Mesodermal cell (in vitro differentiated cells): ENCODE results near the gene STK35.

Experiments used
- H3K27ac ChIP-seq: 2 replicates; pipeline ENCODE4 v1.7.0; 2013; ENCODE audit warnings: mild to moderate bottlenecking, low read depth, low read length, moderate library complexity; ENCODE audit not compliant: severe bottlenecking
- H3K36me3 ChIP-seq: 2 replicates; pipeline ENCODE4 v1.7.1; 2013; ENCODE audit warnings: mild to moderate bottlenecking, low read length, moderate library complexity; ENCODE audit not compliant: control insufficient read depth, insufficient read depth
- H3K4me1 ChIP-seq: one replicate; pipeline ENCODE4 v1.7.1; 2013; ENCODE audit warnings: mild to moderate bottlenecking, low read length; ENCODE audit not compliant: insufficient read depth, control insufficient read depth, poor library complexity, severe bottlenecking
- H3K4me3 ChIP-seq: 2 replicates; pipeline ENCODE4 v1.7.0; 2013; ENCODE audit warnings: low read length, control low read depth, mild to moderate bottlenecking; ENCODE audit not compliant: insufficient read depth, poor library complexity, severe bottlenecking; ENCODE audit errors: extremely low read depth
- H3K9me3 ChIP-seq: 2 replicates; pipeline ENCODE4 v1.7.1; 2013; ENCODE audit warnings: mild to moderate bottlenecking, low read length, moderate library complexity; ENCODE audit not compliant: control insufficient read depth
- WGBS, 2 experiments: methylation state at CpG; one replicate each; pipeline ENCODE4 v1.1.5; 2013; ENCODE audit warnings: missing lambda C conversion rate in 2 of 2; ENCODE audit not compliant: insufficient coverage in 2 of 2; 5-methylcytosine and 5-hydroxymethylcytosine counted together

Gene STK35

DNA sequence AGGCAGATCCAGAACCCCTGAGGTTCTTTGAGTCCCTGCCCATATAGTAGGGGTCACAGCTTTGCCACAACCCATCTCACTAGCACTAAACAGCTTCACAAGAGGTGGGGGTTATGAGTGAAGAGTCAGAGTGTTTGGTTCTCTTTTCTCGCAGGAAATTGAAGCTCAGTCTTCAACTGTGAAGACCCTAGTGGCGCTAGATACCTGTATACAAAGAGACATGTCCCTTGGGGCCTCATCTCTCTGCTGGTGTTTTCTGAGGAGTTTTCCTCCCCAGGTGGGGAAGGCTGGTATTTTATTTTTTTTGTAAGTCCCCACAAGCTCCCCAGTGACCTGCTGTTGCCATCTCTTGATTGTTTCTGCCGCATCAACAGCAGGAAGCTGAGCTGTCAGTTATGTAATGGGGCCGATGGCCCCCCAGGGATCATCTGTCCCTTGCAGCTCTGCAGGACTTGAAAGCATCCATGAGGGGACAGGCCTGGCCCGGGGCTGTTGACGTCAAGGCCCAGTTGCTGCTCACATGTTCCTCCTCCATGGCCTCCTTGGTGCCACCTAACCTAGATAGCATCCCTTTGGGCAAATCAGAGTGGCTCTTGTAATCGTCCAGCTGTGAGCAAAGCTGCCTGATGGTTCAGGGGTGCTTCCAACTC lies 23.1 kb downstream of the STK35 start:
- H3K27ac ChIP-seq = no peak overlapping the region
- no peaks in the 10 kb centered on the region for H3K9me3 ChIP-seq
- no peak overlapping the region for H3K4me3 ChIP-seq
- 88 to 93% methylated on average over 4 to 7 of the region's 7 CpGs for WGBS, 2 experiments
- H3K36me3 ChIP-seq = peaks cover 56% of the 10 kb centered on the region
- peaks cover 1% of the 10 kb centered on the region for H3K4me1 ChIP-seq

DNA sequence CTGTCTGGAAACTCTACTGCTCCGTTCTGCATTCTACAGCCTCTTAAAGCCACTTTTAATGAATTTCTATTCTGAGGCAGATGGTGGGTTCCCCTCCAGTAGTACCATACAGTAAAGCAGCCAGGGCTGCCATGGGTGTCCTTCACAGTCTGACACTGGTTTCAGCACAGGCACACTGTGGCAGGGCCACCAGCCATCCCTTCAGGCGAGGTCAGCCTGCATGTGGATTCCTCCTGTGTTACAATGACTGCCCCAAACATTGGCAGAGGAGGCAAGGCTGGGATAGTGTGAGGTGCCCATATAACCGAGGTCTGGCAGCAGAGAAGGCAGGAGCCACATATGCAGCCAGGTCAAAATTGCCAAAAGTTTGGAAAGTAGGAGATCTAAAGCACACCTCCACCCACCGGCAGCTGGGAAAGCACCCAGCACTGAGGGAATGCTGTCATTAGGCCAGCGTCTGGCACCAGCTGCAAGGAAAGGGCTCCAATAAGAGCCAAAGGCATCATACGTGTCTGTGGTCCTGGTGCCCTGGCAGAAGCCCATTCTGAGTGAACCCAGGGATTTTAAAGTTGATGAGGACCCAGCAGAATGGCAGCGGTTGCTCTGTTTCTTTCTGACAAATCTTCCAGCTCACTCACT lies 24.0 kb downstream of the STK35 start:
- H3K9me3 ChIP-seq = no peaks in the 10 kb centered on the region
- H3K27ac ChIP-seq = no peak overlapping the region
- no peak overlapping the region for H3K4me3 ChIP-seq
- peaks cover 48% of the 10 kb centered on the region for H3K36me3 ChIP-seq
- WGBS, 2 experiments = 93 to 95% methylated on average over 5 to 6 of the region's 7 CpGs
- H3K4me1 ChIP-seq = peaks cover 10% of the 10 kb centered on the region

DNA sequence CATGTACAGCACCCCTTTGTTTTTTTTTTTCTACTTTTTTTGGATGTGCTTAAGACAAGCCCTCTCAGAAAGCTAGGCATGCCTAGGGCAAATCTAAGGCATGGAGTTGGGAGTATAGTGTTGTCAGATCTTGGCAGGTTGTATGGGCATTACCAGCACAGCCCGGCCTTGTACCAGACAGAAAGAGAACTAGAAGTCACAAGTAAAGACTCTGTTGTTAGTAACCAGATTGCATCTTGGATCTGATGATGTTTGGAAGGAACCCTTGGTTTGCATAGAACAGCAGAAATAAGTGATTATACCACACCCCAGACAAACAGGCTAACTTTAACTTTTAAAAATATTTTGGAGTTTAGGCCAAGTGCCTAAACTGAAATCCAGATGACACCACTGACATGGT lies 25.6 kb downstream of the STK35 start:
- Histone ChIP-seq H3K36me3 (peaks cover 39% of the 10 kb centered on the region), H3K4me1 (peaks cover 24% of the 10 kb centered on the region), H3K27ac (no peak overlapping the region), H3K4me3 (no peak overlapping the region), H3K9me3 (no peaks in the 10 kb centered on the region)
- 100% methylated on average over 1 of the region's 1 CpG for WGBS, 2 experiments

- H3K4me1 ChIP-seq = peaks cover 37% of the 10 kb centered on the region
- H3K27ac ChIP-seq = no peak overlapping the region
- H3K9me3 ChIP-seq = no peaks in the 10 kb centered on the region
- peaks cover 32% of the 10 kb centered on the region for H3K36me3 ChIP-seq
- no peak overlapping the region for H3K4me3 ChIP-seq
- 92 to 95% methylated on average over 5 to 6 of the region's 6 CpGs for WGBS, 2 experiments
Measured at GRCh38 chr20:2128542-2128941, 26.9 kb downstream of the STK35 start.

DNA sequence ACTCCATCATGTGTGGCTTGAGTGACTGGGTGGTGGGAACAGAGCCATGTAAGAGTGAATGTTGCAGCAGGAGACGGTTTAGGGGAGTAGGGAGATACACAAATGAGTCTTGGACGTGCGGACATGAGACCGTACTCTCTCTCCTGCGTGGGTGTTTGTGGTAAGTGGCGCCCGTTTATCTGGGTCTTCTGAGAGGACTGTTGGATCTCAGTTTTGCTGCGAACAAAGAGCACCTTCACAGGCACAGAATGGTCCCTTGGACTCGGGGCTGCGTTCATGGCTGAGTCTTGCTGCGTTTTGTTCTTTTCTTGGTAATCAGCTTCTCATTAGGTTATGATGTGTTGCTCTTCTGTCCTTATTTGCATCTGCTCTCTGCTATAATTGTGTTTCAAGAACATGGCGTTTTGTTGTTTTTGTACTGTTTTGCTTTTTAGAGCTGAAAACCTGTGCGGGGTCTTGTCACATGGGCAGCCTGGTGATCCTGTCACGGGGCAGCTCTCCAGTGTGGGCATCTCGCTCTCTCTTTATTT lies 28.5 kb downstream of the STK35 start:
- H3K9me3 ChIP-seq = no peaks in the 10 kb centered on the region
- no peak overlapping the region for H3K4me3 ChIP-seq
- peaks cover 42% of the 10 kb centered on the region for H3K4me1 ChIP-seq
- no peak overlapping the region for H3K27ac ChIP-seq
- H3K36me3 ChIP-seq = peaks cover 21% of the 10 kb centered on the region
- WGBS, 2 experiments = 91 to 96% methylated on average over 8 to 11 of the region's 15 CpGs

DNA sequence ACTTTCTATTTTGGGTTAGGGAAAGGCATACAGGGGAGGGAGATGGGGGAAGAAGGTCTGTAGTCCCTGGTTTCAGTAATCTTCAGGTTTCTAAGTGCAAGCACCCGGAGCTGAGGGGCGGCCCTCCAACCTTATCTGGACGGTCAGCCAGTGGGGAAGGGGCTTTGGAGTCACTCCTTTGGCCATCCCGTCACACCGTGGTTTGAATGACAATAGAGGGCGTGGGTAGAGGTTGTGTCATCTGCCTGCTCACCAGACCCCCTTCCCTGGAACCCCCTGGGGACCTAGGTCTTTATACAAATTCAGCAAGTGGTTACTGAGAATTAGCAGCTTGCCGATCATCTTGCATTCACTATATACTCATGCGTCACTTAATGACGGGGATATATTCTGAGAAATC lies 29.1 kb downstream of the STK35 start:
- Histone ChIP-seq H3K36me3 (peaks cover 17% of the 10 kb centered on the region), H3K4me3 (no peak overlapping the region), H3K9me3 (no peaks in the 10 kb centered on the region), H3K27ac (peak overlapping the region; percentile 41), H3K4me1 (peaks cover 42% of the 10 kb centered on the region)
- 61 to 63% methylated on average over 4 to 9 of the region's 9 CpGs for WGBS, 2 experiments

GRCh38 chr20:2131366-2131765 lies 29.7 kb downstream of the STK35 start:
- H3K9me3 ChIP-seq = no peaks in the 10 kb centered on the region
- H3K4me3 ChIP-seq = no peak overlapping the region
- H3K4me1 ChIP-seq = peaks cover 42% of the 10 kb centered on the region
- WGBS, 2 experiments = 100% methylated on average over 3 of the region's 3 CpGs
- no peak overlapping the region for H3K27ac ChIP-seq
- H3K36me3 ChIP-seq = peaks cover 12% of the 10 kb centered on the region

GRCh38 chr20:2132461-2132901 lies 30.9 kb downstream of the STK35 start:
- Histone ChIP-seq H3K4me3 (no peak overlapping the region), H3K4me1 (peaks cover 46% of the 10 kb centered on the region), H3K9me3 (no peaks in the 10 kb centered on the region), H3K36me3 (peaks cover 8% of the 10 kb centered on the region), H3K27ac (no peak overlapping the region)
- 94 to 100% methylated on average over 3 of the region's 3 CpGs for WGBS, 2 experiments

GRCh38 chr20:2133318-2134183 lies 31.9 kb downstream of the STK35 start:
- Histone ChIP-seq H3K27ac (peak overlapping the region; percentile 69), H3K4me3 (no peak overlapping the region), H3K36me3 (peaks cover 4% of the 10 kb centered on the region), H3K4me1 (peaks cover 50% of the 10 kb centered on the region), H3K9me3 (no peaks in the 10 kb centered on the region)
- WGBS, 2 experiments = 81 to 83% methylated on average over 8 to 9 of the region's 9 CpGs

- no peak overlapping the region for H3K27ac ChIP-seq
- H3K4me1 ChIP-seq = peaks cover 46% of the 10 kb centered on the region
- WGBS, 2 experiments = 76 to 100% methylated on average over 2 to 3 of the region's 4 CpGs
- H3K36me3 ChIP-seq = peaks cover 10% of the 10 kb centered on the region
- H3K4me3 ChIP-seq = no peak overlapping the region
- H3K9me3 ChIP-seq = no peaks in the 10 kb centered on the region
Measured at GRCh38 chr20:2135013-2135412, 33.4 kb downstream of the STK35 start.
